Stimulated activated effector memory CD8-positive, alpha-beta T cell treated with anti-CD3 and anti-CD28 coated beads, Interleukin-12 subunit alpha, Interleukin-12 subunit beta, amount 100 ng/mL, for 72 hours (primary cell): Measurements from ENCODE around the gene TMEM109.
A peak's percentile ranks its signal among the peaks of the same experiment; 100 is the strongest.

Experiments used
- ATAC-seq: fragments of 150-1000 bp; cut with Tn5 transposase; 2 replicates; pipeline ENCODE4 v1.10.0; 2021
- DNase-seq, 2 donors: peaks; one replicate each; pipeline ENCODE4 v3.0.0; 2021 to 2022; ENCODE audit warnings: low spot score in 2 of 2
- H3K27ac Mint-ChIP-seq: one replicate; pipeline ENCODE4 v1.8.0; 2022; ENCODE audit warnings: mild to moderate bottlenecking, mixed read lengths
- H3K36me3 Mint-ChIP-seq: one replicate; pipeline ENCODE4 v1.8.0; 2022; ENCODE audit warnings: mild to moderate bottlenecking, mixed read lengths
- H3K4me1 Mint-ChIP-seq: one replicate; pipeline ENCODE4 v1.8.0; 2022; ENCODE audit warnings: mixed read lengths
- H3K4me3 Mint-ChIP-seq: one replicate; pipeline ENCODE4 v1.8.0; 2022; ENCODE audit warnings: mild to moderate bottlenecking, mixed read lengths
- H3K9me3 Mint-ChIP-seq: one replicate; pipeline ENCODE4 v1.8.0; 2022; ENCODE audit warnings: mixed read lengths

TMEM109 gene

GRCh38 chr11:60970890-60971289 lies 56.9 kb downstream of the TMEM109 start:
- Mint-ChIP-seq H3K36me3 (peaks cover 34% of the 10 kb centered on the region), H3K9me3 (no peaks in the 10 kb centered on the region), H3K27ac (peak overlapping the region; percentile 98), H3K4me3 (peak overlapping the region; percentile 86), H3K4me1 (peaks cover 30% of the 10 kb centered on the region)
- ATAC-seq (no peak), DNase-seq (no peak)

- peak within 1 kb of the TSS; percentile 98 for H3K27ac Mint-ChIP-seq
- H3K36me3 Mint-ChIP-seq = peaks cover 40% of the 10 kb centered on the region
- H3K4me1 Mint-ChIP-seq = peaks cover 36% of the 10 kb centered on the region
- peak within 1 kb of the TSS; percentile 86 for H3K4me3 Mint-ChIP-seq
- peak; percentile 78 for ATAC-seq
- H3K9me3 Mint-ChIP-seq = no peaks in the 10 kb centered on the region
- DNase-seq = peak in 1 of 2 donors; percentile 81
These were observed 57.6 kb downstream of the TMEM109 start, which contains the start of gene CD6 for GRCh38 chr11:60971520-60971919. Gene CD6 (plus strand): TSS chr11:60971680. CDS start chr11:60971866, 186 bp downstream.

GRCh38 chr11:60972182-60973030 lies 58.4 kb downstream of the TMEM109 start:
- peaks cover 49% of the 10 kb centered on the region for H3K36me3 Mint-ChIP-seq
- H3K27ac Mint-ChIP-seq = peak overlapping the region; percentile 98
- peak in 1 of 2 donors; percentile 73 for DNase-seq
- peaks cover 45% of the 10 kb centered on the region for H3K4me1 Mint-ChIP-seq
- no peaks in the 10 kb centered on the region for H3K9me3 Mint-ChIP-seq
- peak overlapping the region; percentile 86 for H3K4me3 Mint-ChIP-seq
- ATAC-seq = peak; percentile 58
